GM10847 (cell line): Measurements from ENCODE around the gene MTHFS.

Source experiments
- POLR2A ChIP-seq: IDR thresholded peaks from 2 replicates; pipeline ENCODE4 v1.6.1; 2011; ENCODE audit not compliant: insufficient read length; ENCODE audit errors: extremely low read depth

MTHFS gene

GRCh38 chr15:79918278-79918677 lies 21.5 kb upstream of the MTHFS start:
- TF ChIP-seq POLR2A: no peak

DNA sequence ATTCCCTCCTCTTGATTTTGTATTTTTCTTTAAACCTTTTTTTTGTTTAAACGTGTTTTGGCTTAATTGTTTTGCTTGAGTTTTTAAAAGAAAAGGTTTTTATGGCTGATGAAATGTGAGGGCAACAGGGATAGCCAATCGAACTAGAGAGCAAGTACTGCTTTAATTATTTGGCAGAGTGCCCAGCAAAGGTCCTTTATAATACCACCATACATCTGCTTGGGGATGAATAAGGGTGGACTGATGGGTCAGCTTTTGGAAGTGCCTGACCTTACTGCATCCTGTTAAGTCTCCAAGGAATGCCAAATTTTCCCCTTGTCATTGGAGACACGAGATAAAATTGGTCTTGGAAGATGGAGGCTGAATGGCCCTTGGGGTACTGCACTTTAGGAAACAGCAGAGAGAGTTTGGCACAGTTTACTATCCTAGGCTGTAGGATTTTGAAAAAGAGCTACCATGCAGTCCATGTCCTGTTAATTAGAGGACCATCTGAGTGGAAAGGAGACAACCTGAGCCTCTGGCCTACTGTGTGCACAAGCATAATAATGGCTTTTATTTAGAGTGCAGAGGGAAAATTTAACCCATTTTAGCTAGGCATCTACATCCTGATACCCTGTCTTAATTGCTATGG lies 19.8 kb upstream of the MTHFS start:
- TF ChIP-seq POLR2A: no peak

- TF ChIP-seq POLR2A: no peak
These were observed 17.9 kb upstream of the MTHFS start for GRCh38 chr15:79914728-79915127.

- no peak for TF ChIP-seq POLR2A
These were observed 7.5 kb upstream of the MTHFS start for GRCh38 chr15:79904271-79904670.

GRCh38 chr15:79903626-79904025 lies 6.8 kb upstream of the MTHFS start:
- TF ChIP-seq POLR2A: no peak

GRCh38 chr15:79903144-79903543 lies 6.3 kb upstream of the MTHFS start:
- TF ChIP-seq POLR2A: no peak

DNA sequence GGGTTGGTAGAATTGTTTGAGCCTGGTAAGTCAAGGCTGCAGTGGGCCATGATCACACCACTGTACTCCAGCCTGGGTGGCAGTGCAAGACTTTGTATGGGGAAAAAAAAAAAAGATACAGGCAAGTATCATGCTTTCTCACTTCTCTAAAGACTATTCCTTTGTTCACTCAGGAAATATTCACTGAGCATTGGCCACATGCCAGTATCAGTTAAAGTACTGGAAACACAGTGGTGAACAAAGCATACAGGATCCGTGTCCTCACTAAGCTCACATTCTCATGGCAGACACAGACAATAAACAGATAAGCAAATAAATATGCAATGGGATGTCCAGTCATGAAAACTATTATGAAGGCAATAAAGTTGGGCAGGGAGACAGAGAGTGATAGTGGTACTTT lies 5.1 kb upstream of the MTHFS start:
- no peak for TF ChIP-seq POLR2A

GRCh38 chr15:79900087-79900486 lies 3.3 kb upstream of the MTHFS start:
- TF ChIP-seq POLR2A: no peak

DNA sequence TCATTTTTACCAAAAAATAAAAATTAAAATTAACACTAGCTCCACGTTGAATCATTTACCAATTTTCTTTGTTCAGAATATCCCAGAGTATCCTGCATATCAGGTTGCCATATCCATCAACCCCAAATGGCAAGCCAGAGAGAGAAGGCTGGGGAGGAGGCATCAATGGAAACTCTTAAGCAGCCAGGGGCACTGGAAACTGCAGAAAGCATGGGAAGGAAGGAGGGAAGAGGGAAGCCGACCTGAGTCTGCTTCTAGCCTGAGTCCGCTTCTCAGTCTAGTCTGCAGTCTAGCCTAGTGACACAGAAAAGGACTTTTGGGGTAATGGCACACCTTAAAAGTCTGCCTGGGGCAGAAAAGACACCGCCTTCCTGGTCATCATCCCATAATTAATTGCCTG lies 1.6 kb upstream of the MTHFS start:
- TF ChIP-seq POLR2A: no peak

DNA sequence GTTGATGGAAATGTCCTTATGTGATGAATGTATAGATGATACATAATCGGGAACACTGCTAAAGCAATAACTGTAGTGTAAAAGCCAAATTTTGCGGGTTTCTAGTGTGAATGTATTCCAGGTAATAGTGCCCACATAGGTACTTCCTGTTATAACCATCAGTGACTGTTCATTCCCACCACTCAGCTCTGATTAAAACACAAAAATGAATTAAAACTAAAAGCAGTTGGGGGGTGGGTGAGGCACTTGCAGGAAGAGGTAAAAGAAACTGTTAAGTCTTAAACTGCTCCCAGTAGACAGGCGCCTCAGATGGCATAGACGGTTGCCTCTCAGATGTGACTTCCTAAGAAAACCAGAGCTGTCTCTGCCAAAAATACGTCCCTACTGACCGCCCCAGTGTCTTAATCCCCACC lies 893 bp upstream of the MTHFS start:
- TF ChIP-seq POLR2A: no peak

- no peak for TF ChIP-seq POLR2A
These were observed 515 bp upstream of the MTHFS start for GRCh38 chr15:79897380-79897678.

- no peak for TF ChIP-seq POLR2A
These were observed 632 bp downstream of the MTHFS start for GRCh38 chr15:79896131-79896633.

DNA sequence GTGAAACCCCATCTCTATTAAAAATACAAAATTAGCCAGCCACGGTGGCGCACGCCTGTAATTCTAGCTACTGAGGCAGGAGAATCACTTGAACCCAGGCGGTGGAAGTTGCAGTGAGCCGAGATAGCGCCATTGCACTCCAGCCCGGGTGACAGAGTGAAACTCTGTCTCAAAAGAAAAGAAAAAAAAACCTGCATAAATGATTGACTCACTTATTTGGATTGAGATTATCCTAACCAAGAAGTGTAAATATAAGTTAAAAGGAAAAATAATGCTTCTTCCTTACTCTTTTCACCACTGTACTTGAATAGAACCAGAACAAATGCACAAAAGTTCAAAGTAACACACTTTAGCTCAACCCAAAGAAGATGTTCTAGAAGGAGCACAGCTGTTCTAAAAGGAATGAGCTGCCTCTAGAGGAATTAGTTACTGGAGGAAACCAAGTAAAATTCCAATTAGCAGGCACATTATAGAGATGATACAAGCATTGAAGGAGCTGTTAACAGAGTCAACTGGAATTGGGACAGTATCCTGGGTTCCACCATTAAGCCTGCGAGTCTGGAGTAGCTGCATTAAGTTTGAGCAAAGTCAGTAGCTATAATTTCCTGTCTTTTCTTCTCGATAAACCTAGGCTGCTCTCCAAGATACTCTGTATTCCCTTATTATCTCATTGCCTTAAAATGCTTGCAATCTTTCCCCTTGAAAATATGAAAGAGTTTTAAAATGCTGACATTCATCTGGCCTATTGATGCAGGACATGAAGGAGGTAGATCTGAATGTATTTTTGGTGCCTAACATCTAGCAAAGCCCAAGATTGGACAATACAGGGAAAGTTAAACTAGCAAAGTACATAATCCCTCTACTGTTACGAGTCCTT lies 9.5 kb downstream of the MTHFS start:
- no peak for TF ChIP-seq POLR2A

DNA sequence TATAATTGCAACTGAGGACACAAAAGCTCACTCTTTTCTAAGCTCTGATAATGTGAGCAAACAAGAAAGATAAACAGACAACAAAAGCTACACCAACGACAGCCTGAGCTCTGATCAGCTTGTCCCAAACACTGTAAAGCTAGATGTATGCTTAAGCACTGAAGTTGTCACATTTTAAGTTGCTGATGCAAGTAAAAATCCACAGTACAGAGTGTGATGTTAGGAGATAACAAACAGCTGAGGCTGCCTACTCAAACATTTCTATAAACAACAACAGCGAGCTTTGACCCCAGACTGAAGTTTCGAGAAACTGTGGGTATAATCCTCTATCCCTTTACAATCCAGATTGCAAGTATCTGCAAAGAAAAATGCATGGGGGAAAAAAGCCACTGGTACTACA lies 10.7 kb downstream of the MTHFS start:
- no peak for TF ChIP-seq POLR2A

- TF ChIP-seq POLR2A: no peak
These were observed 12.6 kb downstream of the MTHFS start for GRCh38 chr15:79884204-79884596.

GRCh38 chr15:79883579-79884203 lies 13.1 kb downstream of the MTHFS start:
- TF ChIP-seq POLR2A: no peak
